NOMO-1 (cell line): ENCODE results near the gene N4BP2L1.
"Not testable (repeated sequence)": the region's sequence is repeated elsewhere in the genome, so short reads cannot be mapped to it uniquely, and the experiment has no call there.

ENCODE experiments used
- DNase-seq, 2 experiments: peaks; one replicate each; lab custom pipeline; 2025; ENCODE audit not compliant: unreplicated experiment in 2 of 2; lab: John Stamatoyannopoulos, UW

N4BP2L1 gene

DNA sequence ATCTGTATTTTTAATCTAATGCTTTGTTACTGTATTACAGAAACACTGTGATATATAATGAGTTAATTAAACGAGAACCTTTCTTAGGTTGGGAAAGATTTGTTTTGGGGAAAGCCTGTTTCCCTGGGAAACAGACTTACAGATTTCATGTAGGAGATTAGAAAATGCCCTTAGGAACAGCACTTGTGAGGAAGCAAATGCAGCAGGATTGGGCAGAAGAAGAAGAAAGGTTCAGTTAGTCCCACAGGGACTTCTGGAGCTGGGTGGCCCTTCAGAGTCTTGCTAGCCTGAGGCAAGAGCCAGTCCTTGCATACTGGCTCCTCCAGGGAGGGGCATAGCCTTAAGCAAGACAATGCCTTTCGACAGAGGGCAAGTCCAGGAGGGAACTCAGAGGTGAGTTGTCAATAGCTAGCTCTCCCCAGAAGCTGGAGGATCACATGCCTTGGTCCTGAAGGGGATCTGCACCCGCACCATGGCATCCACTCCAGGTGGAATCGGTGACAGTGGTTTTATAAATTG, 36.8 kb downstream of the N4BP2L1 start:
- DNase-seq: no peak

- no peak for DNase-seq
Measured at GRCh38 chr13:32390484-32390883, 37.4 kb downstream of the N4BP2L1 start.

- DNase-seq: no peak
Measured at GRCh38 chr13:32390048-32390447, 37.9 kb downstream of the N4BP2L1 start.

GRCh38 chr13:32385410-32385809, 42.5 kb downstream of the N4BP2L1 start:
- no peak for DNase-seq

DNA sequence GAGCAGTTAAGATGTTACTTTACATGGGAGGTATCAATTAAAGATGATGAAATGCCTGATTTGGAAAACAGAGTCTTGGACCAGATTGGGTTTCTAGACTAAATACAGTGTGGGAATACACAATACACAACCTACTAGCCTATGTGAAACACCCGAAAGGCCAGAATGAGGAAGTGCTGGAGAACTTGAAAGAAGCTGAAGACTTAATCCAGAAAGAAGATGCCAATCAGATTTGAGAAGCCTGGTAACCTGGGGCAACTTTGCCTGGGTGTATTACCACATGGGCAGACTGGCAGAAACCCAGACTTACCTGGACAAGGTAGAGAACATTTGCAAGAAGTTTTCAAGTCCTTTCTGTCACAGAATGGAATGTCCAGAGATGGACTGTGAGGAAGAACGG, 43.2 kb downstream of the N4BP2L1 start:
- DNase-seq: peak; percentile 5 to 16

DNA sequence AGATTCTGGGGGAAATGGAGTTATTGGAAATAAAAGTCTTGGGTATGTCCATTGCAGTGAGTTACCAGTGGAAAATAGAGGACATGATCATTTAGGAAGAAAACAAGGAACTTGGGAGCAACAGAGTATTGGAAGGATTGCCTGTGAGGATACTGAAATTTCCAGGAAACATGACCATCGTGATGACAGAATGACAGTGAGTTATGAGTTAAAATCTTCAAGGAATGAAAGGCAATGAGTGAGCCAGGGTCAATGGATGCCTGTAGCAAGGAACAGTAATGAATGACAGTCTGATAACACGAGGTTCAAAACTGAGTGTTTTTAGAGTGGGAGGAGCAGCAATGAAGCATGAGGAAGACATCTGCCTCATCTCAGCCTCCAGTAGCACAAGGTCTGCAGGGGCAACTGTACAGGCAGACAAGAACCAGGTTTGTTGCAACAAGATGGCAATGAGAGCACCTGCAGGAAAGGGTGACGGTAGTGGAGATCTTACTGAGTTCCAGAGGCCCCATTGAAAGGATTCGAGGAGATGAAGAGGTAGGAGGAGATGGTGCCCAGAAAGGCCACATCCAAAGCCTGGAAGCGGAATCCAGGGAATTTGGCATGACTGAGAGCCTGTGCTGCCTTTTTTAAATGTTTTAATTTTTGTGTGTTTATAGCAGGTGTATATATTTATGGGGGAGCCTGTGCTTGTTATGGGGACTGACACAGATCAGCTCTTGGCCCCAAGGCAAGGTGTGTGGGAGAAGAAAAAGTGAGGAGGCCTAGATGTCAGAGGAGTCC, 43.9 kb downstream of the N4BP2L1 start:
- no peak for DNase-seq

DNA sequence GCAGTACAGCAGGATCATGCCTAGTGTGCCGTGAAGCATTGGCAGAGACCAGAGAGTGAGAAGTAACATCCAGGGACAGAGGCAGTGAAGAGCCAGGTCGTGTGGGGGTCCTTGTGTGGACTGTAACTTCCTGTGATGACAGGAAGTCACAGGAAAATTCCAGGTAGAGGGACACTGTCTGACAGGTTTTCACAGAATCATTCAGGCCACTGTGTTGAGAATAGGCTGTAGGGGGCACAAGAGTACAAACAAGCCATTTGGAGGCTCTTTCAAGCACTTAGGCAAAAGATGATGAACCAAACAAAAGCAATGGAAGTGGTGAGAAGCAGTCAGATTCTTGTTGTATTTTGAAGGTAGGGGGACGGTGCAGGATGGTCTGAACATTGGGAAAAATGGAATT, 46.4 kb downstream of the N4BP2L1 start:
- no peak for DNase-seq

GRCh38 chr13:32378012-32378411, 49.9 kb downstream of the N4BP2L1 start:
- DNase-seq: no peak

- DNase-seq: no peak
Measured at GRCh38 chr13:32376642-32377415, 51.1 kb downstream of the N4BP2L1 start.

GRCh38 chr13:32370805-32371204, 57.1 kb downstream of the N4BP2L1 start:
- DNase-seq: no peak

DNA sequence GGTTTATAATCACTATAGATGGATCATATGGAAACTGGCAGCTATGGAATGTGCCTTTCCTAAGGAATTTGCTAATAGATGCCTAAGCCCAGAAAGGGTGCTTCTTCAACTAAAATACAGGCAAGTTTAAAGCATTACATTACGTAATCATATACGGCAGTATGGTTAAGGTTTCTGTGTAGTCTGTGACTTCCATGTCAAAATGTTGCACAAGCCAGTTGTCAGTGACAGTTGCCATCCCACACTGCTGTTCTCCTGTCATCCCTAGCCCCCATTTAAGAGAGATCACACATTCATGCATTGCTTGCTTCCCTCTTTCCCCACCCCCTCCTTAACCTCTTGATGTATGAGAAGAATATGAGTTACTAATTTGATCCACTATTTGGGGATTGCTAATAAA, 65.4 kb downstream of the N4BP2L1 start:
- DNase-seq: peak; percentile 58 to 74

GRCh38 chr13:32355935-32356334, 72.0 kb downstream of the N4BP2L1 start:
- DNase-seq: not testable (repeated sequence)

DNA sequence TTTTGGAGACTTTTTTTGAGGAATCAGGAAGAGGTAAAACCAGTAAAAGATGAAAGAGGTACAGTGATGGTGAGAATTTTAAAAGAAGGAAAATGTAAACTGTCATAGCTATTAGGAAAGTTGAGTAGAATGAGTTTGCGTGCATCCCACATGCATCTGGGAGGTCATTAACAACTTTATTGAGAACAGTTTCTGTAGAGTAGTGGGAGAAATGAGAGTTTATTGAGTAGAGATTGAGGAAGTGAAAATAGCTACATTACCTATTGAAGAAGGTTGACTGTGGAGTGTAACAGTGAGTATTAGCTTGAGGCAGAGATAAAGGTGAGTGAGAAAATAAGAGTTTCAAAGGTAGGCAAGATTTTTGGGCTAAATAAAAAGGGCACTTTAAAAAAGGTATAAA, 73.9 kb downstream of the N4BP2L1 start:
- peak in 1 of 2 experiments; percentile 20 for DNase-seq

GRCh38 chr13:32350839-32351441, 77.0 kb downstream of the N4BP2L1 start:
- DNase-seq: not testable (repeated sequence)
